ENCODE data around the gene GPATCH2L. TPM values are rescaled to one million over a fixed set of nuclear protein-coding genes. Genes with fewer than 3 reads are reported as not detected.

GPATCH2L gene
- total and polyA plus RNA-seq, 2 experiments from 2014 or later: 16.1 to 60.5 TPM

DNA sequence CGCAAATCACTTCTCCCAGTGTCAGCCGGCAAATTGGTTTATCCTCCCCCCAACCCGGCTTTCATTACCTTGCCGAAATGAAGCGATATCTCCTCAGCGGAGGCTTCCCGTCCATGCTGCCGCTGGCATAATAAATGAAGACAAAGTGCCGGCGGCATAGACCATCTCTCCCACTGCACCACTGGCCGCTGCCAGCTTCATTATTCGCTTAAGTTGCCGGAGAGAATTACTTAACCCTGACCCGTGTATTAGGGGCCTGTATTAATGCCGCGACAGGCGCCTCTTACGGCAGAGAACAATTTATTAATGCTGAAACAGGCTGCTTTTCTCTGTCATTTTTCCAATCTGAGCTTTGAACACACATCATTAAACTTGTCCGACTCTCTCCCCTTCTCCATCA is 17.5 kb upstream of the GPATCH2L start:
- H3K9me2 ChIP-seq (replicated peaks; ENCODE audit: insufficient read depth): no peaks in the 10 kb centered on the region
- WGBS (ENCODE audit: low lambda C conversion rate, missing lambda C conversion rate): 93% methylated on average over 19 of the region's 19 CpGs
- no peak overlapping the region for H3K4me3 ChIP-seq
- no peaks in the 10 kb centered on the region for H4K20me1 ChIP-seq (ENCODE audit: insufficient read depth, poor library complexity, severe bottlenecking)
- no peaks in the 10 kb centered on the region for H3K4me1 ChIP-seq (ENCODE audit: insufficient read depth)
- no peak overlapping the region for H3K4me2 ChIP-seq
- no peak overlapping the region for H2AFZ ChIP-seq
- no peaks in the 10 kb centered on the region for H3K79me2 ChIP-seq
- no peak for DNase-seq (ENCODE audit: low spot score)
- H3K27me3 ChIP-seq: peaks cover 83% of the 10 kb centered on the region
- no peak overlapping the region for H3K27ac ChIP-seq
- H3K9me3 ChIP-seq (ENCODE audit: low read depth): no peaks in the 10 kb centered on the region
- no peaks in the 10 kb centered on the region for H3K36me3 ChIP-seq (replicated peaks; ENCODE audit: insufficient read depth, low read depth)
- TF ChIP-seq CTCF (IDR thresholded peaks at IDR 0.05; ENCODE audit: poor library complexity) (no peak), EZH2 (IDR thresholded peaks at IDR 0.05; ENCODE audit: borderline replicate concordance) (no peak), EZH2phosphoT487 (IDR thresholded peaks at IDR 0.05; ENCODE audit: low read depth, severe bottlenecking, unreplicated experiment) (no peak)

- no peak for TF ChIP-seq EZH2phosphoT487 (IDR thresholded peaks at IDR 0.05; ENCODE audit: low read depth, severe bottlenecking, unreplicated experiment)
- TF ChIP-seq EZH2 (IDR thresholded peaks at IDR 0.05; ENCODE audit: borderline replicate concordance): no peak
- no peak for TF ChIP-seq CTCF (IDR thresholded peaks at IDR 0.05; ENCODE audit: poor library complexity)
- 65% methylated on average over 7 of the region's 7 CpGs for WGBS (ENCODE audit: low lambda C conversion rate, missing lambda C conversion rate)
- H3K27me3 ChIP-seq: peaks cover 89% of the 10 kb centered on the region
Observed at GRCh38 chr14:76135722-76136121, 16.0 kb upstream of the GPATCH2L start.

DNA sequence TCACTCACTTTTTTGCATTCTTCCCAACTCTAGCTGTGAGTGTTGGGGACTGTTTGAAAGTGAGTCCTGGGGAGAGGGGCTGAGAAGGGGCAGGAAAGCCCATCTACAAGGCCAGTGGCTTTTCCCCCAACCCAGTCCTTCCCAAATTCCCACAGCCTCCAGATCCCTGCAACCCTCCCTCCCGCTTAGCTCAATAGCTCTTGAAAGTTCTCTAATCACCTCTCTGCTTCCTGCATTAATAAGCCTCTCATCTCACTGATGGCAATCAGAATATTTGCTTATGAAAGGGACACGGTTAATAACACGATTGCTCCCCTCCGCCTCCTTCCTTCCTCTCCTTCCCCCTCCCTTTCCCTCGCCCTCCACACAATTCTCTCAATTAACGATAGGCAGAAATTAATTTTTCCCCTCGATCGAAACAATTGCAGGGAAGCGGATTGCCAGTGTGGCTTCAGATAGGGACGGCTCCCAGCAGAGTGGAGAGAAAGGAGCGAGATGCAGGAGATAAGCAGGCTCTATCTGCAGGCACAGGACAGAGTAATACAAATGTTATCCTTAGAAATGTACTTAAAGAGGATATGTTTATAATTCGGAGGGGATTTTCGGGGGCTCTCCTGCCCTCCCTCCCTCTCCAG is 15.1 kb upstream of the GPATCH2L start:
- TF ChIP-seq EZH2phosphoT487 (IDR thresholded peaks at IDR 0.05; ENCODE audit: low read depth, severe bottlenecking, unreplicated experiment): no peak
- TF ChIP-seq EZH2 (IDR thresholded peaks at IDR 0.05; ENCODE audit: borderline replicate concordance): no peak
- no peak for TF ChIP-seq CTCF (IDR thresholded peaks at IDR 0.05; ENCODE audit: poor library complexity)
- Histone ChIP-seq H3K4me3 (no peak overlapping the region), H3K27me3 (peaks cover 83% of the 10 kb centered on the region), H3K27ac (no peak overlapping the region), H3K4me2 (no peak overlapping the region), H3K79me2 (no peaks in the 10 kb centered on the region), H3K9me2 (replicated peaks; ENCODE audit: insufficient read depth) (no peaks in the 10 kb centered on the region), H2AFZ (no peak overlapping the region), H4K20me1 (ENCODE audit: insufficient read depth, poor library complexity, severe bottlenecking) (no peaks in the 10 kb centered on the region), H3K4me1 (ENCODE audit: insufficient read depth) (no peaks in the 10 kb centered on the region), H3K9me3 (ENCODE audit: low read depth) (no peaks in the 10 kb centered on the region), H3K36me3 (replicated peaks; ENCODE audit: insufficient read depth, low read depth) (no peaks in the 10 kb centered on the region)
- DNase-seq (ENCODE audit: low spot score): no peak
- WGBS (ENCODE audit: low lambda C conversion rate, missing lambda C conversion rate): 22% methylated on average over 13 of the region's 13 CpGs

More at GRCh38 chr14:76135722-76136121, 16.0 kb upstream of the GPATCH2L start:
- H4K20me1 ChIP-seq (ENCODE audit: insufficient read depth, poor library complexity, severe bottlenecking): no peaks in the 10 kb centered on the region
- no peaks in the 10 kb centered on the region for H3K36me3 ChIP-seq (replicated peaks; ENCODE audit: insufficient read depth, low read depth)
- H3K9me2 ChIP-seq (replicated peaks; ENCODE audit: insufficient read depth): no peaks in the 10 kb centered on the region
- no peaks in the 10 kb centered on the region for H3K79me2 ChIP-seq
- H3K4me3 ChIP-seq: no peak overlapping the region
- no peak overlapping the region for H2AFZ ChIP-seq
- no peaks in the 10 kb centered on the region for H3K4me1 ChIP-seq (ENCODE audit: insufficient read depth)
- no peak for DNase-seq (ENCODE audit: low spot score)
- no peak overlapping the region for H3K4me2 ChIP-seq
- H3K27ac ChIP-seq: no peak overlapping the region
- H3K9me3 ChIP-seq (ENCODE audit: low read depth): no peaks in the 10 kb centered on the region

Data from hepatocyte (in vitro differentiated cells).